Muscle of arm (tissue), 12 donors: ENCODE measurements around the gene GYPA. TPM values are rescaled to one million over a fixed set of nuclear protein-coding genes. Genes with fewer than 3 reads are reported as not detected.

Experiments
- polyA plus RNA-seq, 12 donors: library from polyadenylated mRNA; unstranded; fragments of 120-200 nt; gene quantifications; one replicate each; pipeline ENCODE4 v1.2.1, GENCODE V29; 2013; ENCODE audit not compliant: insufficient read length in 12 of 12

Gene GYPA
- polyA plus RNA-seq, 12 donors: 1.8 to 67.2 (median 5.3) TPM; not detected in 1

Other genes starting within 250 kb of the GYPA start
- gene GYPE, start 235.2 kb downstream of the GYPA start, polyA plus RNA-seq: 1 to 10 TPM in 10 of 12 donors, not detected in 2; 1.3 to 3.3 (median 2.0) TPM
- 10 to 100 TPM in 1 of 12 donors, 1 to 10 TPM in 9, not detected in 2; 1.7 to 16.4 (median 3.4) TPM for gene GYPB, start 121.3 kb downstream of the GYPA start, polyA plus RNA-seq